Activated T-cell treated with anti-CD3 and anti-CD28 coated beads for 24 hours (primary cell): ENCODE results near the gene PRDM16.
"Not testable (repeated sequence)": the region's sequence is repeated elsewhere in the genome, so short reads cannot be mapped to it uniquely, and the experiment has no call there.

Source experiments
- DNase-seq: peaks from one replicate; pipeline ENCODE4 v3.0.0-alpha.2; 2020; ENCODE audit warnings: low read depth

Gene PRDM16

DNA sequence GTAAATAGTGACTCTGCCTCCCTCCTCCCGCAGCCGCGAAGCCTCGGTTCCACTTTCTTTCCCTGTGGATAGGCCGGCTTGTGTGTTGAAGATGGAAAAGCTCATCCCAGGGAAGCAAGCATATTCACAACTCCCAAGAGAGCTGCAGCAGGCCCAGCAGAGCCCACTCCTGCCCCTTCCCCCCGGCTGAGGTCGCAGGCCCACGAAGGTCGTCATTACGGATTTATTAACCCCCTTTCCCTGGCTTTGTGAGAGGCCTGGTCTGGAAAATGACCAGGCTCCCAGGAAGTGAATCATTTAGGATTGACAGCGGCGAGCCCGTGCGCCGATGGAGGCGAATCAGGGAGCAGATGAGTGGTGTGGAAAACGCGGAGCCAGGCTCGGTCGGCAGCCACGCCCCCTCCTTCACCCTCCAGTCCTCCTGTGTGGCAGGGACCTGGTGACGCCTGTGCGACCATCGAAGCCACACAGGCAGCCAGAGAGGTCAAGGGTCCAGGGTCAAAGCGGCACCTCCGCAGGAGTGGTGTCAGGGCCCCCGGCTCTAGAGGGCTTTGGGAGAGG, 93.4 kb downstream of the PRDM16 start:
- DNase-seq = no peak

- no peak for DNase-seq
Measured at GRCh38 chr1:3163356-3163755, 94.4 kb downstream of the PRDM16 start.

GRCh38 chr1:3164671-3165070, 95.7 kb downstream of the PRDM16 start:
- DNase-seq = no peak

DNA sequence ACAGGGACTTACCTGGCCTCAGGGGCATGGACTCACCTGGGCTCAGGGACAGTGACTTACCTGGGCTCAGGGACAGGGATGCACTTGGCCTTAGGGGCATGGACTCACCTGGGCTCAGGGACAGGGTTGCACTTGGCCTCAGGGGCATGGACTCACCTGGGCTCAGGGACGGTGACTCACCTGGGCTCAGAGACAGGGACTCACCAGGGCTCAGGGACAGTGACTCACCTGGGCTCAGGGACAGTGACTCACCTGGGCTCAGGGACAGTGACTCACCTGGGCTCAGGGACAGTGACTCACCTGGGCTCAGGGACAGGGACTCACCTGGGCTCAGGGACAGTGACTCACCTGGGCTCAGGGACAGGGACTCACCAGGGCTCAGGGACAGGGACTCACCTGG, 96.2 kb downstream of the PRDM16 start:
- DNase-seq = not testable (repeated sequence)

GRCh38 chr1:3166206-3166918, 97.4 kb downstream of the PRDM16 start:
- no peak for DNase-seq

GRCh38 chr1:3167255-3167654, 98.3 kb downstream of the PRDM16 start:
- DNase-seq = no peak

- DNase-seq = no peak
Measured at GRCh38 chr1:3168678-3169077, 99.7 kb downstream of the PRDM16 start.

- no peak for DNase-seq
Measured at GRCh38 chr1:3169665-3170356, 100.8 kb downstream of the PRDM16 start.

DNA sequence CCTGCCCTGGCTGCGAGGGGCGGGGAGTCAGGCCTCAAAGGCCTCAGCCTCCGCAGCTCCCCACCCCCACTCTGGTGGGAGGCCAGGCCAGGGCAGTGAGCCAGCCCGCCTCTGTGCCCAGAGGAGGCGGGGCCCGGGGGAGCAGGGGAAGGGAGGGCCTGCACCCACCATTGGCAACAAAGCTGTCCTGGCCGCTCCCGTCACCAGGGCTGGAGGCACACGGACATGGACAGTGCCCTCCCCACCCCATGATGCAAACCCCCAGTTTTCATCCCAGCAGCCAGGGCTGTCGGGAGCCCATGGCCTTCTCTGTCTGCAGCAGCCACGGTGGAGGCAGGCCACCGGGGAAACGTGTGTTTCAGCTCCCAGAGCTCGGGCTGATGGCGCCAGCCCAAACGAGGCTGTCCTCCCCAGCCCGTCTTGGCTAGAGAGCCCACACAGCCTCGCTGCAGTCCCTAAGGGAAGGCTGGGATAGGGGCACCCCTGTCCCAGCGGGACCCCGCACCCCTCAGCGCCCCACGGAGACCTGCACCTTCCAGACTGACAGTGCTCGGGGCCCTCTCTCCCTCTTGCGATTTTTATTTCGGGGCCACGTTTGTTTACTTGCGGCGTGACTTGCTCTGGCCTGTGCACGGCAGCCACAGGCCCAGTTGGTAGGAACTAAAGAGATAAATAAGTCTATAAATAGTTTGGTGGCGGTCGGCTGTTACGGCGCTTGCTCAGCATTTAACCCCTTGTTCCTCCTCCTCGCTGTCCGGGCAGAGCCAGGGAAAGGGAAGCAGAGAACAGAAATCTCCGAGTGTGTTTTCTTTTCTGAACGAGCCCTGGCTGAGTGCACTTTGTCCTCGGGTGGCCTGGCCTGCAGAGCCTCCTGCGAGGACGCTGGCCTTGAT, 101.8 kb downstream of the PRDM16 start:
- DNase-seq = no peak

- DNase-seq = no peak
Measured at GRCh38 chr1:3171761-3172160, 102.8 kb downstream of the PRDM16 start.

DNA sequence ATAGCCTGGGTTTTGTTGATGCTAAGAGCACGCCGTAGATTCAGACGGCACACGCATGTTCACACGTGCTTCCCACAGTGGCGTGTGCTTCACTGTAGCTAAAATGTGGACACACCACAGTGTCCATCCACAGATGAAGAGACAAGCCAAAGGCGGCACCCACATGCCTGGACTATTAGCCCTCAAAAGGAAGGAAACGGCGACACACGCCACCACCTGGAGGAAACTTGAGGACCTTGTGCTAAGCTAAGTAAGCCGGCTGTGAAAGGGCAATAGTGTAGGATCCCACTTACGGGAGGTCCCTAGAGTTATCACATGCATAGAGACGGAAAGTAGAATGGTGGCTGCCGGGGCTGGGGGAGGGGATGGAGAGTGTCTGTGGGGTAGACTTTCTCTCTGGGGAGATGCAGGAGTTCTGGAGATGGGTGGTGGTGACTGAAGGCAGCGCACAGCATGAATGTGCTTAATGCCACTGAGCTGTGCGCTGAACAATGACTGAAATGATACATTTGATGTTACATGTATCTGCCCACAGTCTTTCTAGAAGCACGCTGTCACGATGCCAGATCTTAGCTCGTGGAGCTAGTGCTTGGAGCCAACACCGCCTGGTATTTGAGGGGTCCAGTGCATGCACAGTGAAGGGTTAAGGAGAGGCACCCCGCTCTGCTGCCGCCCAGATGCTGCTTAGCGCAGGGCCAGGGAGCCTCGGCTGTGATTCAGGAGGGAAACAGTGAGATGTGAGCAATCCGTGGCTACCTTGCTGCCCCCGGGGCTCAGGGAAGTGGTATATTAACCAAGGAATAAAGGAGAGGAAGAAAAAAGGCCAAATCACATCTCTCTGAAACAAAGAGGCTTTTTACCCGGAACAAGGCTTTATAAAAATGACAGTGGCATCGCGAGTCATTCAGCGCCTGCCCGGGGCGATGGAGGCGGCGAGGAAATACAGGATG, 103.7 kb downstream of the PRDM16 start:
- DNase-seq = no peak

- DNase-seq = no peak
Measured at GRCh38 chr1:3173381-3173980, 104.5 kb downstream of the PRDM16 start.

- DNase-seq = no peak
Measured at GRCh38 chr1:3174487-3175247, 105.7 kb downstream of the PRDM16 start.

DNA sequence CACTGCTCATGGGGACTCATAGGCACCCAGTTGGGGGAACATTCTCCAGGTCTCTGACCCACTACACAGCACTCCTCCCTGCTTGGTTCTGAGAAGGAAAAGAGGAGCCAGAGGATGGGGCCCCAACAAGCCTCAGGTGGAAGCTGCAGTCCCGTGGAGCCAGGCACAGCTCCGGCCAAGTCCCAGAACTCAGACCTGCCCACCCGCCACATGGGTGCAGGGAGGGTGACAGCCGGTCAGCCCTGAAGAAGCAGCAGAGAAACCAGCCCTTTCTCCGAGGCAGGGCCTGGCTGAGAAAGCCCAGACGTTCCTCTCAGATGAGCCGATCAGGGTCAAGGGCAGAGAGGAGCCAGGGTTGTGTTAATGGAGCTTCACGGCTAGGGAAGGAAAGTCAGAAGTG, 106.5 kb downstream of the PRDM16 start:
- DNase-seq = no peak

- no peak for DNase-seq
Measured at GRCh38 chr1:3176028-3176427, 107.0 kb downstream of the PRDM16 start.

DNA sequence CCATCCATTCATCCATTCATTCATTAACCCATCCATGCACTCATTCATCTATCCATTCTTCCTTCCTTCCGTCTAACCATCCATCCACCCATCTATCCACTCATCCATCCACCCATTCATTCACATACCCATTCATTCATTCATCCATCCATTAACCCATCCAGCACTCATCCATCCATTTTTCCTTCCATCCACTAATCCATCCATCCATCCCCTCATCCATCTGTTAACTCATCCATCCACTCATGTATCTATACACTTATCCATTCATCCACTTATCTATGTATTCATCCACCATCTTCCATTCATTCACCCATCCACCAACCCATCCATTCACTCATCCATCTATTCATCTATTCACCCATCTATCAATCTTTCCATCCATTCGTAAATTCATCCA, 107.8 kb downstream of the PRDM16 start:
- no peak for DNase-seq

GRCh38 chr1:3178279-3178678, 109.3 kb downstream of the PRDM16 start:
- no peak for DNase-seq

GRCh38 chr1:3179471-3179870, 110.5 kb downstream of the PRDM16 start:
- no peak for DNase-seq

- no peak for DNase-seq
Measured at GRCh38 chr1:3180915-3181314, 111.9 kb downstream of the PRDM16 start.

DNA sequence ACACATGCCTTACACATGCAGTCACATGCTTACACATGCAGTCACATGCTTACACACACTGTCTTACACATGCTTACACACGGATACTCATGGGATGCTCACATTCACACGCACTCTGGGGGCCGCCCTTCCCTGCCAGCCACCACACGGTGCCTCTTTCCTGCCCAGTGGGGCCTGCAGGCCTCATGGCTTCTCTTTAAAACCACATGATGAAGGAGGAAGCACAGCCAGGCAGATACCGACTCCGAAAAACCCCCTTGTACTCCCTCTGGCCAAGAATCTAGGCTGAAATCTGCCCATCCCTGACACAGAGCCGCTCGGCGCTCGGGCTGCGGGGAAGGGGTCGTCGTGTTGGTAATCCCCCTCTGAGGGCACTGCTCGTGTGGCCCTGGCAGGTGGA, 113.0 kb downstream of the PRDM16 start:
- no peak for DNase-seq
